ENCODE measurements around the gene ST3GAL4.

ST3GAL4 gene

DNA sequence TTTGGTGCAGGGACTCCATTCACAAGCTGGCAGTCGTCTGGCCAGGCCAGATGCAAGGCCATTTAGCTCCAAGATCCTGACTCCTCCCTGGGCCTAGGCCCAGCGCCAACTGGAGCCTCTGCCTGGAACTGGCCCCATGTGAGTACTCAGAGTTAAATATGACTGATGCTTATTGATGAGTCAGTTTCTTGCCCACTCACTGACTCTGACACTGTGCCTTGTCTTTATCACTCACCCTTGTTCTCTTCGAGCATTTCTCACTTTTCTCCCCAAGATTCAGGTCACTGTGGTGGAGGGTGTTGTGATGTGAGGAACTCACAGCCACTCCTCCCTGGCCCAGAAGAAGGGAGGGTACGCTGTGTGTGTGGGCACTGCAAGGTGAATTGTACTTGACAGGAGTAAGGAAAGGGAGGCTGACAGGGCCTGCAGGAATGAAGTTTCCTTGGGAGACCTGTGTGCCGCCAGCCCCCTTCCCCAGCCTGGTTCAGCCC lies 23.2 kb upstream of the ST3GAL4 start:
- ChIA-PET POLR2A (no interaction called here), CTCF (no interaction called here)
- Histone ChIP-seq H3K27ac (ENCODE audit: extremely low read depth, low read depth, low read length) (no peak overlapping the region), H3K4me3 (ENCODE audit: low read depth, low read length) (no peak overlapping the region), H3K4me1 (ENCODE audit: control insufficient read depth, insufficient read depth, low read length) (no peaks in the 10 kb centered on the region), H3K9me3 (ENCODE audit: control insufficient read depth, insufficient read depth, low read depth, low read length) (no peaks in the 10 kb centered on the region), H3K36me3 (ENCODE audit: control insufficient read depth in 2 of 2, insufficient read depth in 1 of 2, low read length in 2 of 2) (no peaks in the 10 kb centered on the region)
- TF ChIP-seq ZNF510 (tag by site-specific recombination; IDR thresholded peaks at IDR 0.05; ENCODE audit: insufficient replicate concordance), result no peak
- no peak for TF ChIP-seq ZNF549 (tag by site-specific recombination; IDR thresholded peaks at IDR 0.05)
- TF ChIP-seq ZNF555 (tag by site-specific recombination; conservative IDR thresholded peaks at IDR 0.05), result no peak
- TF ChIP-seq ZNF354C (tag by site-specific recombination; IDR thresholded peaks at IDR 0.05; ENCODE audit: borderline replicate concordance, low read depth), result no peak
- no peak for TF ChIP-seq ZNF16 (tag by site-specific recombination; IDR thresholded peaks at IDR 0.05; ENCODE audit: low read depth)
- no peak for TF ChIP-seq ZFP37 (tag by site-specific recombination; IDR thresholded peaks at IDR 0.05)
- TF ChIP-seq ZNF792 (tag by site-specific recombination; IDR thresholded peaks at IDR 0.05), result no peak
- TF ChIP-seq ZNF501 (tag by site-specific recombination; IDR thresholded peaks at IDR 0.05), result no peak
- TF ChIP-seq, protein P1, sequence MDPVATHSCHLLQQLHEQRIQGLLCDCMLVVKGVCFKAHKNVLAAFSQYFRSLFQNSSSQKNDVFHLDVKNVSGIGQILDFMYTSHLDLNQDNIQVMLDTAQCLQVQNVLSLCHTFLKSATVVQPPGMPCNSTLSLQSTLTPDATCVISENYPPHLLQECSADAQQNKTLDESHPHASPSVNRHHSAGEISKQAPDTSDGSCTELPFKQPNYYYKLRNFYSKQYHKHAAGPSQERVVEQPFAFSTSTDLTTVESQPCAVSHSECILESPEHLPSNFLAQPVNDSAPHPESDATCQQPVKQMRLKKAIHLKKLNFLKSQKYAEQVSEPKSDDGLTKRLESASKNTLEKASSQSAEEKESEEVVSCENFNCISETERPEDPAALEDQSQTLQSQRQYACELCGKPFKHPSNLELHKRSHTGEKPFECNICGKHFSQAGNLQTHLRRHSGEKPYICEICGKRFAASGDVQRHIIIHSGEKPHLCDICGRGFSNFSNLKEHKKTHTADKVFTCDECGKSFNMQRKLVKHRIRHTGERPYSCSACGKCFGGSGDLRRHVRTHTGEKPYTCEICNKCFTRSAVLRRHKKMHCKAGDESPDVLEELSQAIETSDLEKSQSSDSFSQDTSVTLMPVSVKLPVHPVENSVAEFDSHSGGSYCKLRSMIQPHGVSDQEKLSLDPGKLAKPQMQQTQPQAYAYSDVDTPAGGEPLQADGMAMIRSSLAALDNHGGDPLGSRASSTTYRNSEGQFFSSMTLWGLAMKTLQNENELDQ (tag by site-specific recombination; IDR thresholded peaks at IDR 0.05; ENCODE audit: low read depth), result no peak
- no peak for TF ChIP-seq ZNF776 (tag by site-specific recombination; IDR thresholded peaks at IDR 0.05; ENCODE audit: borderline replicate concordance)
- TF ChIP-seq, protein P2, sequence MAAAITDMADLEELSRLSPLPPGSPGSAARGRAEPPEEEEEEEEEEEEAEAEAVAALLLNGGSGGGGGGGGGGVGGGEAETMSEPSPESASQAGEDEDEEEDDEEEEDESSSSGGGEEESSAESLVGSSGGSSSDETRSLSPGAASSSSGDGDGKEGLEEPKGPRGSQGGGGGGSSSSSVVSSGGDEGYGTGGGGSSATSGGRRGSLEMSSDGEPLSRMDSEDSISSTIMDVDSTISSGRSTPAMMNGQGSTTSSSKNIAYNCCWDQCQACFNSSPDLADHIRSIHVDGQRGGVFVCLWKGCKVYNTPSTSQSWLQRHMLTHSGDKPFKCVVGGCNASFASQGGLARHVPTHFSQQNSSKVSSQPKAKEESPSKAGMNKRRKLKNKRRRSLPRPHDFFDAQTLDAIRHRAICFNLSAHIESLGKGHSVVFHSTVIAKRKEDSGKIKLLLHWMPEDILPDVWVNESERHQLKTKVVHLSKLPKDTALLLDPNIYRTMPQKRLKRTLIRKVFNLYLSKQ (tag by site-specific recombination; IDR thresholded peaks at IDR 0.05; ENCODE audit: borderline replicate concordance), result no peak
- TF ChIP-seq ZNF561 (tag by site-specific recombination; IDR thresholded peaks at IDR 0.05; ENCODE audit: borderline replicate concordance), result no peak

DNA sequence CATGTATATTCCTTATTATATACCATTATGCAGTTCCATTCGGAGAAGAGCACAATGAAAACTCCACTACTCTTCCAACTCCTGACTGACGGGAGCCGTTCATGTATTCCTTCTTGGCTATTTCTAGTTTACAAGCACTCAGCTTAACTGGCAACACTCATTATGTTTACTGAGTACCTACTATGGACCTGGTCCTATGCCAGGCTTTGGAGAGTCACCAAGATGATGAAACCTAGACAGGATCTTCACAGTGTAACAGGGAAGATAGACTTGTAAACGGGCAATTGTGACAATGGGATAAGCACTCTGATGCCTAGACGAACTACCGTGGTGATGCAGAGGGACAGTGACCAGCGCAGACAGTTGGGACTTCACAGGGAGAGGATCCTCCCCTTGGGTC lies 22.3 kb upstream of the ST3GAL4 start:
- H3K4me1 ChIP-seq (ENCODE audit: control insufficient read depth, insufficient read depth, low read length), result no peaks in the 10 kb centered on the region
- POLR2A ChIA-PET, result no interaction called here
- CTCF ChIA-PET, result no interaction called here
- no peaks in the 10 kb centered on the region for H3K36me3 ChIP-seq (ENCODE audit: control insufficient read depth in 2 of 2, insufficient read depth in 1 of 2, low read length in 2 of 2)
- no peak overlapping the region for H3K27ac ChIP-seq (ENCODE audit: extremely low read depth, low read depth, low read length)
- H3K9me3 ChIP-seq (ENCODE audit: control insufficient read depth, insufficient read depth, low read depth, low read length), result no peaks in the 10 kb centered on the region
- no peak for TF ChIP-seq KLF7 (tag by site-specific recombination; IDR thresholded peaks at IDR 0.05; ENCODE audit: borderline replicate concordance)
- TF ChIP-seq ZIC2 (tag by site-specific recombination; IDR thresholded peaks at IDR 0.05), result no peak
- no peak for TF ChIP-seq ZNF548 (tag by site-specific recombination; IDR thresholded peaks at IDR 0.05)
- TF ChIP-seq MYNN (tag by site-specific recombination; IDR thresholded peaks at IDR 0.05; ENCODE audit: borderline replicate concordance), result no peak
- no peak for TF ChIP-seq ZNF776 (tag by site-specific recombination; IDR thresholded peaks at IDR 0.05; ENCODE audit: borderline replicate concordance)
- TF ChIP-seq ZNF629 (tag by site-specific recombination; IDR thresholded peaks at IDR 0.05), result no peak
- no peak for TF ChIP-seq ZNF596 (tag by site-specific recombination; IDR thresholded peaks at IDR 0.05)
- no peak overlapping the region for H3K4me3 ChIP-seq (ENCODE audit: low read depth, low read length)
